ENCODE results near the gene MPV17.

Gene MPV17

GRCh38 chr2:27322766-27323595, at the start of gene MPV17:
MPV17 (minus strand) TSS chr2:27323097; CDS start chr2:27322517, 580 bp downstream.
- Histone ChIP-seq H3K36me3 (ENCODE audit: control insufficient read depth, insufficient read depth, low read length) (peaks cover 13% of the 10 kb centered on the region), H3K4me3 (replicated peaks; ENCODE audit: low read depth, low read length) (peak within 1 kb of the TSS; percentile 86), H3K27me3 (replicated peaks; ENCODE audit: control insufficient read depth, insufficient read depth, low read length) (no peaks in the 10 kb centered on the region)
- DNase-seq (ENCODE audit: extremely low read depth, insufficient read length): peak; percentile 86
- no peak for TF ChIP-seq CTCF (IDR thresholded peaks at IDR 0.05; ENCODE audit: insufficient read depth, low read length, poor library complexity, severe bottlenecking)

GRCh38 chr2:27370816-27371620, 48.1 kb upstream of the MPV17 start:
- no peaks in the 10 kb centered on the region for H3K27me3 ChIP-seq (replicated peaks; ENCODE audit: control insufficient read depth, insufficient read depth, low read length)
- peaks cover 35% of the 10 kb centered on the region for H3K36me3 ChIP-seq (ENCODE audit: control insufficient read depth, insufficient read depth, low read length)
- H3K4me3 ChIP-seq (replicated peaks; ENCODE audit: low read depth, low read length): peak overlapping the region; percentile 95
- no peak for TF ChIP-seq CTCF (IDR thresholded peaks at IDR 0.05; ENCODE audit: insufficient read depth, low read length, poor library complexity, severe bottlenecking)
- peak; percentile 85 for DNase-seq (ENCODE audit: extremely low read depth, insufficient read length)

- Histone ChIP-seq H3K27me3 (replicated peaks; ENCODE audit: control insufficient read depth, insufficient read depth, low read length) (no peaks in the 10 kb centered on the region), H3K4me3 (replicated peaks; ENCODE audit: low read depth, low read length) (peak within 1 kb of the TSS; percentile 95), H3K36me3 (ENCODE audit: control insufficient read depth, insufficient read depth, low read length) (peaks cover 27% of the 10 kb centered on the region)
- DNase-seq (ENCODE audit: extremely low read depth, insufficient read length): peak; percentile 100
- TF ChIP-seq CTCF (IDR thresholded peaks at IDR 0.05; ENCODE audit: insufficient read depth, low read length, poor library complexity, severe bottlenecking): peak; percentile 91
Observed at GRCh38 chr2:27370026-27370815, 47.3 kb upstream of the MPV17 start, which contains the start of the genes EIF2B4 and SNX17. EIF2B4 (minus strand) TSS chr2:27370338; CDS start chr2:27370314, 24 bp downstream. SNX17 (plus strand) TSS chr2:27370616; CDS start chr2:27370744, 128 bp downstream.

GRCh38 chr2:27369471-27370025, 46.7 kb upstream of the MPV17 start:
- H3K36me3 ChIP-seq (ENCODE audit: control insufficient read depth, insufficient read depth, low read length): peaks cover 21% of the 10 kb centered on the region
- no peak for DNase-seq (ENCODE audit: extremely low read depth, insufficient read length)
- no peaks in the 10 kb centered on the region for H3K27me3 ChIP-seq (replicated peaks; ENCODE audit: control insufficient read depth, insufficient read depth, low read length)

More at GRCh38 chr2:27369471-27370025, 46.7 kb upstream of the MPV17 start:
- no peak for TF ChIP-seq CTCF (IDR thresholded peaks at IDR 0.05; ENCODE audit: insufficient read depth, low read length, poor library complexity, severe bottlenecking)
- peak overlapping the region; percentile 94 for H3K4me3 ChIP-seq (replicated peaks; ENCODE audit: low read depth, low read length)

All from GM06990 (cell line).